HG02981 (cell line): ENCODE data around the gene USP17L15.
"Not testable (repeated sequence)": the region's sequence is repeated elsewhere in the genome, so short reads cannot be mapped to it uniquely, and the experiment has no call there.

Source experiments
- ATAC-seq: cut with Tn5 transposase; IDR thresholded peaks from one replicate; pipeline ENCODE4 v1.9.1; 2021; ENCODE audit warnings: mild to moderate bottlenecking, moderate library complexity; ENCODE audit not compliant: unreplicated experiment

The USP17L15 gene, protein sequence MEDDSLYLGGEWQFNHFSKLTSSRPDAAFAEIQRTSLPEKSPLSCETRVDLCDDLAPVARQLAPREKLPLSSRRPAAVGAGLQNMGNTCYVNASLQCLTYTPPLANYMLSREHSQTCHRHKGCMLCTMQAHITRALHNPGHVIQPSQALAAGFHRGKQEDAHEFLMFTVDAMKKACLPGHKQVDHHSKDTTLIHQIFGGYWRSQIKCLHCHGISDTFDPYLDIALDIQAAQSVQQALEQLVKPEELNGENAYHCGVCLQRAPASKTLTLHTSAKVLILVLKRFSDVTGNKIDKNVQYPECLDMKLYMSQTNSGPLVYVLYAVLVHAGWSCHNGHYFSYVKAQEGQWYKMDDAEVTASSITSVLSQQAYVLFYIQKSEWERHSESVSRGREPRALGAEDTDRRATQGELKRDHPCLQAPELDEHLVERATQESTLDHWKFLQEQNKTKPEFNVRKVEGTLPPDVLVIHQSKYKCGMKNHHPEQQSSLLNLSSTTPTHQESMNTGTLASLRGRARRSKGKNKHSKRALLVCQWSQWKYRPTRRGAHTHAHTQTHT

DNA sequence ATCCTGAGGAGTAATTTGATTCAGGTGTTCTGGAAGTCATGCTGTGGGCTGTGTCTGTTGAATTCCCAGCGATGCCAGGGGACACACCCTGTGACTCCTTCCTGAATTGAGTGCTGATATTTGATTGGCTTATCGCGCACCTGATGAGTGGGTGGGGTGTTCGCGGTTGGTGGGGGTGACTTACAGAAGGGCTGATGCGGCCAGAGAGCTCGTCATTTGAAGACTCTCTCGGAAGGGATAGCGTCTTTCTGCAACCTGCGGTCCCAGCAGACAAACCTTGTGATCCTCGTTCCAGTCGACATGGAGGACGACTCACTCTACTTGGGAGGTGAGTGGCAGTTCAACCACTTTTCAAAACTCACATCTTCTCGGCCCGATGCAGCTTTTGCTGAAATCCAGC lies at the start of gene USP17L15:
USP17L15 (plus strand) TSS at position 301 of the 400 bp plus-strand sequence; CDS start at position 301, 0 bp downstream.
- ATAC-seq = not testable (repeated sequence)

DNA sequence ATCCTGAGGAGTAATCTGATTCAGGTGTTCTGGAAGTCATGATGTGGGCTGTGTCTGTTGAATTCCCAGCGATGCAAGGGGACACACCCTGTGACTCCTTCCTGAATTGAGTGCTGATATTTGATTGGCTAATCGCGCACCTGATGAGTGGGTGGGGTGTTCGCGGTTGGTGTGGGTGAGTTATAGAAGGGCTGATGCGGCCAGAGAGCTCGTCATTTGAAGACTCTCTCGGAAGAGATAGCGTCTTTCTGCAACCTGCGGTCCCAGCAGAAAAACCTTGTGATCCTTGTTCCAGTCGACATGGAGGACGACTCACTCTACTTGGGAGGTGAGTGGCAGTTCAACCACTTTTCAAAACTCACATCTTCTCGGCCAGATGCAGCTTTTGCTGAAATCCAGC lies 23.8 kb upstream of the USP17L15 start, which contains the start of gene USP17L10:
USP17L10 (plus strand) TSS at position 301 of the 400 bp plus-strand sequence; CDS start at position 301, 0 bp downstream.
- not testable (repeated sequence) for ATAC-seq

DNA sequence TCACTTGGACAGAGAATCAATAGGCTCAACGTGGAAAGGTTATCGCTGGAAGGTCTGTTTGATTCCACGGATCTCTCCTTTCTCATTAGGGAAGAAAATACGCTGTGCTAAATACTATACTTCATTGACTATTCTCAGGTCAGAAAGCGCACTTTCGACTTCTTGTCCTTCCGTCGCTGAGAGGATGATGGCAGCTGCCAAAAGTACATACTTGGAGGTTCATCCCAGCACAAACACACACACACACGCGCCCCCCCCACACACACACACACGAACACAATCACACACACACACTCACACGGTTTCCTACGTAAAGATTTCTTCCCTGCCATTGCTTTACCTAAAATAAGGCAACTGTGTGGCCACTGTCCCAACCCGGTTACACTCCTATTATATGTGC lies 19.5 kb upstream of the USP17L15 start:
- not testable (repeated sequence) for ATAC-seq

DNA sequence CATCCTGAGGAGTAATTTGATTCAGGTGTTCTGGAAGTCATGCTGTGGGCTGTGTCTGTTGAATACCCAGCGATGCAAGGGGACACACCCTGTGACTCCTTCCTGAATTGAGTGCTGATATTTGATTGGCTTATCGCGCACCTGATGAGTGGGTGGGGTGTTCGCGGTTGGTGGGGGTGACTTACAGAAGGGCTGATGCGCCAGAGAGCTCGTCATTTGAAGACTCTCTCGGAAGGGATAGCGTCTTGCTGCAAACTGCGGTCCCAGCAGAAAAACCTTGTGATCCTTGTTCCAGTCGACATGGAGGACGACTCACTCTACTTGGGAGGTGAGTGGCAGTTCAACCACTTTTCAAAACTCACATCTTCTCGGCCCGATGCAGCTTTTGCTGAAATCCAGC lies 19.1 kb upstream of the USP17L15 start, which contains the start of gene USP17L11:
USP17L11 (plus strand) TSS at position 301 of the 400 bp plus-strand sequence; CDS start at position 301, 0 bp downstream.
- not testable (repeated sequence) for ATAC-seq

DNA sequence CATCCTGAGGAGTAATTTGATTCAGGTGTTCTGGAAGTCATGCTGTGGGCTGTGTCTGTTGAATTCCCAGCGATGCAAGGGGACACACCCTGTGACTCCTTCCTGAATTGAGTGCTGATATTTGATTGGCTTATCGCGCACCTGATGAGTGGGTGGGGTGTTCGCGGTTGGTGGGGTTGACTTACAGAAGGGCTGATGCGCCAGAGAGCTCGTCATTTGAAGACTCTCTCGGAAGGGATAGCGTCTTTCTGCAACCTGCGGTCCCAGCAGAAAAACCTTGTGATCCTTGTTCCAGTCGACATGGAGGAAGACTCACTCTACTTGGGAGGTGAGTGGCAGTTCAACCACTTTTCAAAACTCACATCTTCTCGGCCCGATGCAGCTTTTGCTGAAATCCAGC lies 14.3 kb upstream of the USP17L15 start, which contains the start of gene USP17L12:
USP17L12 (plus strand) TSS at position 301 of the 400 bp plus-strand sequence; CDS start at position 301, 0 bp downstream.
- not testable (repeated sequence) for ATAC-seq

DNA sequence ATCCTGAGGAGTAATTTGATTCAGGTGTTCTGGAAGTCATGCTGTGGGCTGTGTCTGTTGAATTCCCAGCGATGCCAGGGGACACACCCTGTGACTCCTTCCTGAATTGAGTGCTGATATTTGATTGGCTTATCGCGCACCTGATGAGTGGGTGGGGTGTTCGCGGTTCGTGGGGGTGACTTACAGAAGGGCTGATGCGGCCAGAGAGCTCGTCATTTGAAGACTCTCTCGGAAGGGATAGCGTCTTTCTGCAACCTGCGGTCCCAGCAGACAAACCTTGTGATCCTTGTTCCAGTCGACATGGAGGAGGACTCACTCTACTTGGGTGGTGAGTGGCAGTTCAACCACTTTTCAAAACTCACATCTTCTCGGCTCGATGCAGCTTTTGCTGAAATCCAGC lies 9.6 kb upstream of the USP17L15 start, which contains the start of gene USP17L13:
USP17L13 (plus strand) TSS at position 301 of the 400 bp plus-strand sequence; CDS start at position 301, 0 bp downstream.
- not testable (repeated sequence) for ATAC-seq

DNA sequence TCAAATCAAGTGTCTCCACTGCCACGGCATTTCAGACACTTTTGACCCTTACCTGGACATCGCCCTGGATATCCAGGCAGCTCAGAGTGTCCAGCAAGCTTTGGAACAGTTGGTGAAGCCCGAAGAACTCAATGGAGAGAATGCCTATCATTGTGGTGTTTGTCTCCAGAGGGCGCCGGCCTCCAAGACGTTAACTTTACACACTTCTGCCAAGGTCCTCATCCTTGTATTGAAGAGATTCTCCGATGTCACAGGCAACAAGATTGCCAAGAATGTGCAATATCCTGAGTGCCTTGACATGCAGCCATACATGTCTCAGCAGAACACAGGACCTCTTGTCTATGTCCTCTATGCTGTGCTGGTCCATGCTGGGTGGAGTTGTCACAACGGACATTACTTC lies 3.9 kb upstream of the USP17L15 start:
- ATAC-seq = not testable (repeated sequence)

DNA sequence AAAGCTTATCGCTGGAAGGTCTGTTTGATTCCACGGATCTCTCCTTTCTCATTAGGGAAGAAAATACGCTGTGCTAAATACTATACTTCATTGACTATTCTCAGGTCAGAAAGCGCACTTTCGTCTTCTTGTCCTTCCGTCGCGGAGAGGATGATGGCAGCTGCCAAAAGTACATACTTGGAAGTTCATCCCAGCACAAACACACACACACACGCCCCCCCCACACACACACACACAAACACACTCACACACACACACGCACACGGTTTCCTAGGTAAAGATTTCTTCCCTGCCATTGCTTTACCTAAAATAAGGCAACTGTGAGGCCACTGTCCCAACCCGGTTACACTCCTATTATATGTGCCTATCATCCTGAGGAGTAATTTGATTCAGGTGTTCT lies 4.3 kb downstream of the USP17L15 start:
- ATAC-seq = not testable (repeated sequence)

DNA sequence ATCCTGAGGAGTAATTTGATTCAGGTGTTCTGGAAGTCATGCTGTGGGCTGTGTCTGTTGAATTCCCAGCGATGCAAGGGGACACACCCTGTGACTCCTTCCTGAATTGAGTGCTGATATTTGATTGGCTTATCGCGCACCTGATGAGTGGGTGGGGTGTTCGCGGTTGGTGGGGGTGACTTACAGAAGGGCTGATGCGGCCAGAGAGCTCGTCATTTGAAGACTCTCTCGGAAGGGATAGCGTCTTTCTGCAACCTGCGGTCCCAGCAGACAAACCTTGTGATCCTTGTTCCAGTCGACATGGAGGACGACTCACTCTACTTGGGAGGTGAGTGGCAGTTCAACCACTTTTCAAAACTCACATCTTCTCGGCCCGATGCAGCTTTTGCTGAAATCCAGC lies 9.4 kb downstream of the USP17L15 start, which contains the start of gene USP17L17:
USP17L17 (plus strand) TSS at position 301 of the 400 bp plus-strand sequence; CDS start at position 301, 0 bp downstream.
- ATAC-seq = not testable (repeated sequence)

DNA sequence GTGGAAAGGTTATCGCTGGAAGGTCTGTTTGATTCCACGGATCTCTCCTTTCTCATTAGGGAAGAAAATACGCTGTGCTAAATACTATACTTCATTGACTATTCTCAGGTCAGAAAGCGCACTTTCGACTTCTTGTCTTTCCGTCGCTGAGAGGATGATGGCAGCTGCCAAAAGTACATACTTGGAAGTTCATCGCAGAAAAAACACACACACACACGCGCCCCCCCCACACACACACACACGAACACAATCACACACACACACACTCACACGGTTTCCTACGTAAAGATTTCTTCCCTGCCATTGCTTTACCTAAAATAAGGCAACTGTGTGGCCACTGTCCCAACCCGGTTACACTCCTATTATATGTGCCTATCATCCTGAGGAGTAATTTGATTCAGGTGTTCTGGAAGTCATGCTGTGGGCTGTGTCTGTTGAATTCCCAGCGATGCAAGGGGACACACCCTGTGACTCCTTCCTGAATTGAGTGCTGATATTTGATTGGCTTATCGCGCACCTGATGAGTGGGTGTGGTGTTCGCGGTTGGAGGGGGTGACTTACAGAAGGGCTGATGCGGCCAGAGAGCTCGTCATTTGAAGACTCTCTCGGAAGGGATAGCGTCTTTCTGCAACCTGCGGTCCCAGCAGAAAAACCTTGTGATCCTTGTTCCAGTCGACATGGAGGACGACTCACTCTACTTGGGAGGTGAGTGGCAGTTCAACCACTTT lies 13.9 kb downstream of the USP17L15 start, which contains the start of gene USP17L18:
USP17L18 (plus strand) TSS at position 678 of the 728 bp plus-strand sequence; CDS start at position 678, 0 bp downstream.
- not testable (repeated sequence) for ATAC-seq

DNA sequence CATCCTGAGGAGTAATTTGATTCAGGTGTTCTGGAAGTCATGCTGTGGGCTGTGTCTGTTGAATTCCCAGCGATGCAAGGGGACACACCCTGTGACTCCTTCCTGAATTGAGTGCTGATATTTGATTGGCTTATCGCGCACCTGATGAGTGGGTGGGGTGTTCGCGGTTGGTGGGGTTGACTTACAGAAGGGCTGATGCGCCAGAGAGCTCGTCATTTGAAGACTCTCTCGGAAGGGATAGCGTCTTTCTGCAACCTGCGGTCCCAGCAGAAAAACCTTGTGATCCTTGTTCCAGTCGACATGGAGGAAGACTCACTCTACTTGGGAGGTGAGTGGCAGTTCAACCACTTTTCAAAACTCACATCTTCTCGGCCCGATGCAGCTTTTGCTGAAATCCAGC lies 18.9 kb downstream of the USP17L15 start, which contains the start of gene USP17L19:
USP17L19 (plus strand) TSS at position 301 of the 400 bp plus-strand sequence; CDS start at position 301, 0 bp downstream.
- ATAC-seq = not testable (repeated sequence)

DNA sequence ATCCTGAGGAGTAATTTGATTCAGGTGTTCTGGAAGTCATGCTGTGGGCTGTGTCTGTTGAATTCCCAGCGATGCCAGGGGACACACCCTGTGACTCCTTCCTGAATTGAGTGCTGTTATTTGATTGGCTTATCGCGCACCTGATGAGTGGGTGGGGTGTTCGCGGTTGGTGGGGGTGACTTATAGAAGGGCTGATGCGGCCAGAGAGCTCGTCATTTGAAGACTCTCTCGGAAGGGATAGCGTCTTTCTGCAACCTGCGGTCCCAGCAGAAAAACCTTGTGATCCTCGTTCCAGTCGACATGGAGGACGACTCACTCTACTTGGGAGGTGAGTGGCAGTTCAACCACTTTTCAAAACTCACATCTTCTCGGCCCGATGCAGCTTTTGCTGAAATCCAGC lies 23.6 kb downstream of the USP17L15 start, which contains the start of gene USP17L20:
USP17L20 (plus strand) TSS at position 301 of the 400 bp plus-strand sequence; CDS start at position 301, 0 bp downstream.
- not testable (repeated sequence) for ATAC-seq

DNA sequence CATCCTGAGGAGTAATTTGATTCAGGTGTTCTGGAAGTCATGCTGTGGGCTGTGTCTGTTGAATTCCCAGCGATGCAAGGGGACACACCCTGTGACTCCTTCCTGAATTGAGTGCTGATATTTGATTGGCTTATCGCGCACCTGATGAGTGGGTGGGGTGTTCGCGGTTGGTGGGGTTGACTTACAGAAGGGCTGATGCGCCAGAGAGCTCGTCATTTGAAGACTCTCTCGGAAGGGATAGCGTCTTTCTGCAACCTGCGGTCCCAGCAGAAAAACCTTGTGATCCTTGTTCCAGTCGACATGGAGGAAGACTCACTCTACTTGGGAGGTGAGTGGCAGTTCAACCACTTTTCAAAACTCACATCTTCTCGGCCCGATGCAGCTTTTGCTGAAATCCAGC lies 28.4 kb downstream of the USP17L15 start, which contains the start of gene USP17L21:
USP17L21 (plus strand) TSS at position 301 of the 400 bp plus-strand sequence; CDS start at position 301, 0 bp downstream.
- not testable (repeated sequence) for ATAC-seq

DNA sequence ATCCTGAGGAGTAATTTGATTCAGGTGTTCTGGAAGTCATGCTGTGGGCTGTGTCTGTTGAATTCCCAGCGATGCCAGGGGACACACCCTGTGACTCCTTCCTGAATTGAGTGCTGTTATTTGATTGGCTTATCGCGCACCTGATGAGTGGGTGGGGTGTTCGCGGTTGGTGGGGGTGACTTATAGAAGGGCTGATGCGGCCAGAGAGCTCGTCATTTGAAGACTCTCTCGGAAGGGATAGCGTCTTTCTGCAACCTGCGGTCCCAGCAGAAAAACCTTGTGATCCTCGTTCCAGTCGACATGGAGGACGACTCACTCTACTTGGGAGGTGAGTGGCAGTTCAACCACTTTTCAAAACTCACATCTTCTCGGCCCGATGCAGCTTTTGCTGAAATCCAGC lies 33.1 kb downstream of the USP17L15 start, which contains the start of gene USP17L22:
USP17L22 (plus strand) TSS at position 301 of the 400 bp plus-strand sequence; CDS start at position 301, 0 bp downstream.
- ATAC-seq = not testable (repeated sequence)

DNA sequence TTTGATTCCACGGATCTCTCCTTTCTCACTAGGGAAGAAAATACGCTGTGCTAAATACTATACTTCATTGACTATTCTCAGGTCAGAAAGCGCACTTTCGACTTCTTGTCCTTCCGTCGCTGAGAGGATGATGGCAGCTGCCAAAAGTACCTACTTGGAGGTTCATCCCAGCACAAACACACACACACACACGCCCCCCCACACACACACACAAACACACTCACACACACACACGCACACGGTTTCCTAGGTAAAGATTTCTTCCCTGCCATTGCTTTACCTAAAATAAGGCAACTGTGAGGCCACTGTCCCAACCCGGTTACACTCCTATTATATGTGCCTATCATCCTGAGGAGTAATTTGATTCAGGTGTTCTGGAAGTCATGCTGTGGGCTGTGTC lies 37.5 kb downstream of the USP17L15 start:
- ATAC-seq = not testable (repeated sequence)
